ENCODE data around the gene FAM151A.

Gene FAM151A

DNA sequence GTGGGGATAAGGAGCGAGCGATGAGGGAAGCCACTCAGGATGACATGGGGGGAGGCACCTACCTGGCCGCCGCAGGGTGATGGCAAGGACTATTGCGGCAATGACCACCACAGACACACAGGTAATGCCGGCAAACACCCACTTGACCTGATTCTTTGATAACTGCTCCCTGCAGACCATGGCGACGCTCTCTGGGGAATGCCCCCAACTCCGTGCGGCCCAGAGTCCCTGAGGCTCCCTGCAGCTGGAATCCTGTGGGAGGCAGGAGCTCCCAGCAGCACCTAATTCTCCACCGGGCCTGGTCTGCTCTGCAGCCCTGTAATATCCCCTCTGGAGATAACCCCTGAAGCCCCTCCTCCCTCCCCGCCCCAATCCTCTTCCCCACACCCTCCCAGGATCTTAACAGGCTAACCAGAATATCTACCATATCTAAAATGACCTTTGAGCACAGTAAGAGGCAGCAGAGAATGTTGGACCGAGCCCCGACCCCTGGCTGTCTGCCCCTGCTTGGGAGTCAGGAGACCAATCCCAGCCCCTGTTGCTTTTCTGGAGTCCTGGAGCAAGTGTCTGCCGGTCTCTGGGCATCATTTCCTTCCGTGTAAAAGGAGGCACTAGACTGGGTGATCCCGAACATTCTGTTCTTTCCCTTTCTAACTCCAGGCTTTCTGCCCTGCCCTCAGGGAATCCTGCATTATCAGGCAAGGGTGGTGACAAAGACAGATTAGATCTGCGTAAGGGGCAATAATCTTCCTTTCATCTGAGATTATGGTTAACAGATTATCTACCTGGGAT lies at the start of gene FAM151A:
Gene FAM151A, minus strand, starts transcription at position 310 of the 792 bp plus-strand sequence. Its CDS starts 130 bp downstream, at position 180.
- no peak for DNase-seq (ENCODE audit: low spot score)

DNA sequence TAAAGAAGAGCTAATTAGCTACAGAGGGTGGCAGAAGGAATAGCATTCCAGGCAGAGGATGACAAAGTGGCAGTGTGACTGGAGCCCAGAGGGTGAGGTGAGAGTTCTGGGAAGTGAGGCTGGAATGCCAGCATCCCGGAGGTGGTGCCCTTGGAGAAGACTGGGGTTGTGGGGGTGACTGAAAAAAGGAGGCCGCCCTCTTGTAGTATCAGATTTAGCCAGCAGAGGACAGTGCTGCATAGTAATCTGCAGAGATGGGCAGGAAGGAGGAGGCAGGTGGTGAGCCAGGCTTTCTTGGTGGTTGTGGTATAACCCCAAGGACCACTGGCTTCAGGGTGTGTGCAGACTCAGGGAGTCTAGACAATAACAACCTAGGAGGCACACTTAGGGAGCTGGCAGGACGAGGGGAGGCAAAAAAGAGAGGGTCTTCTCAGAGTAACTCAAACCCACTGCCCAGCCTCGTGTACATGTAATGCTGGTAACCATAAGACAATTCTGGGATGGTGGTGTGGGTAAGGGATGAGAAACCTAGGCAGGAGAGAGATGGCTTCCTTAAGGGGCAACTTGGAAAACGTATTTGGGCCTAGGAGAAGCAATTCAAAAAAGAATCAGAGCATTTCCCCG lies 48.8 kb upstream of the FAM151A start:
- DNase-seq (ENCODE audit: low spot score): peak; percentile 72

DNA sequence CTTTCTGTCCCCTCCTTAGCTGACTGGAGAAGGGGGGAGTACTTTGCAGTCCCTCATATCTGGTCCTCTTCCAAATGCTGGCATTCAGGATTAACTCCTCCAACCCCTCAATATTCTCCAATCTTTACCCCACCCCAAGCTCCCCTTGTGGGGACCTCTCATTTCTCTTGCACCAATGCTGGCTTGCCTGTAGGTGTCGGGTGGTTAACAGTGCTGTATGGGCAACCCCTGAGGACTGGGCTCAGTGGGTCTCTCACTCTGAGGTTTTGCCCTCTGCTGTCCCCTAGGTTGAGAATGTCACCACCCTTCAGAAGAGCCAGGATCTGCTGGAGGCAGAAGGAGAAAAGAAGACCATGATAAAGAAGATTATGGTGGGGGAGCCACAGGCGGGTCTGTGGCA lies 45.2 kb upstream of the FAM151A start:
- no peak for DNase-seq (ENCODE audit: low spot score)

DNA sequence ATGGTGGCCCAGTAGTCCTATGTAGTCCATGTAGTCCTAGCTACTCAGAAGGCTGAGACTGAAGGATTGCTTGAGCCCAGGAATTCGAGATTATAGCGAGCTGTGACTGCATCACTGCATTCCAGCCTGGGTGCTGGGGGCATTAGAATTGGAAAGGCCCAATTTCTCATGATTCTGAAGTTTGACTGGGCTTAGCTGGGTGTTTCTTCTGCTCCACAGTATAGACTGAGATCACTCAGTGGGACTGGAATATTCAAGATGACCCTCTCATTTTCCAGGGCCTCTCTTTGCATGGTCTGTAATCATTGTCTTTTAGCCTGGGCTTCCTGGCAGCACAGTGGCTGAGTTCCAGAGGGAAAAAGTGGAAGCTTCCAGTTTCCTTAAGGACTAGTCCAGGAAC lies 44.5 kb upstream of the FAM151A start:
- no peak for DNase-seq (ENCODE audit: low spot score)

DNA sequence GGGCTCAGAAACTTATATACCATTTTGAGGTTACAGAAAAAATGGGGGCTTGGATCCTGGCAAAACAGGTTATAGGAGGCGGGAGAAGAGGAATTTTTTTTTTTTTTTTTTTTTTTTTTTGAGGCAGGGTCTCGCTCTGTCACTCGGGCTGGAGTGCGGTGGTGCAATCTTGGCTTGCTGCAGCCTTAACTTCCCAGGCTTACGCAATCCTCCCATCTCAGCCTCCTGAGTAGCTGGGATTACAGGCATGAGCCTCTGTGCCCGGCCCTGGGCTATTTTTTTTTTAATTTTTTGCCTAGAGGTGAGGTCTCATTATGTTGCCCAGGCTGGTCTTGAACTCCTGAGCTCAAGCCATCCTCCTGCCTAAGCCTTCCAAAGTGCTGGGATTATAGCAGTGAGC lies 43.0 kb upstream of the FAM151A start:
- DNase-seq (ENCODE audit: low spot score): no peak

DNA sequence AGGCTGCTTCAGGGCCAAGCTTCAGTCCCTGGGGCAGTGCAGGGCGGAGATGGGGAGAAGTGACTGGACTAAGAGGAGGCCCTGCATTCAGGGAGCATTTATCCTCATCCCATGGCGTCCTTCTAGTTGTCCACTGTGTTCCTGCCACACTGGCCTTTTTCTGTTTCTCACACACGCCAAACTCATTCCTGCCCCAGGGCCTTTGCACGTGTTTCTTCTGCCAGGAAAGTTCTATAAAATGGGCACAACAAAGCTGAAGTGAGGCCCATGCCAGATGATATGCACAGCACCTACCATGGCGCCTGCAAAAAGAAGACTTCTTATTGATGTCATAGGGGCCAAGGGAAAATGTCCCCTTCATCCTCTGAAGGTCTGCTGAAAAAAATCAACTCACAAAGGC lies 42.5 kb upstream of the FAM151A start:
- DNase-seq (ENCODE audit: low spot score): no peak

GRCh38 chr1:54664364-54664763 lies 41.0 kb upstream of the FAM151A start:
- no peak for DNase-seq (ENCODE audit: low spot score)

- no peak for DNase-seq (ENCODE audit: low spot score)
Observed at GRCh38 chr1:54663725-54664124, 40.4 kb upstream of the FAM151A start.

GRCh38 chr1:54658164-54658913 lies 35.0 kb upstream of the FAM151A start:
- DNase-seq (ENCODE audit: low spot score): no peak

DNA sequence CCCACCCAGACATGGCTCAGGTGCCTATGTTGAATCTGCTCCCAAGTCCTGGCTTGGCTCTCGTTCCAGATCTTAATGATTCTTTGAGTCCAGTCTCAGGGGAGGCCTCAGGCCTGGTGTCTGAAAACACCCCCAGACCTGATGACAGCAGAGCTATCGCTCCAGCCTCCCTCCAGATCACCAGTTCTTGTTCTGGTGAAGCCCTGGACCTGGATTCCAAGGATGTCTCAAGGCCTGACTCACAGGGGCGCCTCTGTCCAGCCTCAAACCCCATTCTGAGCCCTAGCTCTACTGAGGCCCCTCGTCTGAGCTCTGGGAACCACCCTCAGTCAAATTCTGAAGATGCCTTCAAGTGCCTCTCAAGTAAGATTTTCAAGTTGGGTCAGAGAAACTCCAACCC lies 29.7 kb upstream of the FAM151A start:
- peak; percentile 52 for DNase-seq (ENCODE audit: low spot score)

DNA sequence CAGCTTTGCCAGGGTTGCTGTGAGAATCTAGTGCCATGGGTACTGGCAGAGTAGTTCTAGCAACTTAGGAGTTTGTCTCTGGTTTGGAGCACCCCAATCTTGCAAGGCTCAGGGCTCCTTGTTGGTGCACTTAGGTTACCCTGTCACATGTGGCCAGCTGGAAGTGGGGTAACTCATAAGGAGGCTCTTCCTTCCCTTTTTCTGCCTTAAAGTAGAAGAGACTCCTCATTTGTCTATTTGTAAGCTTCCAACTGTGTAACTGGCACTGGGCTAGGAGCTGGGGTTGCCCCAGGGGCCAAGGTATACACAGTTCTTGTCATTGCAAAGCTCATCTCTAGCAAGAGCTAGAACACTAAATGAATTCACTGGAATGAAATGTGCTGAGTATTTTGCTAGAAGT lies 28.8 kb upstream of the FAM151A start:
- no peak for DNase-seq (ENCODE audit: low spot score)

DNA sequence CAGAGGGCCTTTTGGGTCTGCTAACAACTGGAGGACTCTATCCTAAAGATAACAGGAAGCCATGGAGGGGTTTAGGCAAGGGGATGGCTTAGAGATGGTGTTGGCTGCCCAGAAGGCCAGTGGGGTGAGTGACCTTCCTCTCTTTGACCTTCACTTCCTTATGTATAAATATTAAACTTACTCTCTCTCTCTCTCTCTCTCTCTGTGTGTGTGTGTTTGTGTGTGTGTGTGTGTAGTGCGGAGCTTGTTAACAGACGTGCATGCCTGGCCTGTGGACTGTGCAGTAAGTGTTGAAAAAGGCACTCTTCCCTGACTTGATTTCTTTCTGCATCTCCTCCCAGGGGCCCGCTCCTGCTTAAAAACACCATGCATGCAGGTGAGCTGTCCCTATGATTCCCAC lies 28.3 kb upstream of the FAM151A start:
- no peak for DNase-seq (ENCODE audit: low spot score)

GRCh38 chr1:54650417-54650816 lies 27.1 kb upstream of the FAM151A start:
- DNase-seq (ENCODE audit: low spot score): no peak

DNA sequence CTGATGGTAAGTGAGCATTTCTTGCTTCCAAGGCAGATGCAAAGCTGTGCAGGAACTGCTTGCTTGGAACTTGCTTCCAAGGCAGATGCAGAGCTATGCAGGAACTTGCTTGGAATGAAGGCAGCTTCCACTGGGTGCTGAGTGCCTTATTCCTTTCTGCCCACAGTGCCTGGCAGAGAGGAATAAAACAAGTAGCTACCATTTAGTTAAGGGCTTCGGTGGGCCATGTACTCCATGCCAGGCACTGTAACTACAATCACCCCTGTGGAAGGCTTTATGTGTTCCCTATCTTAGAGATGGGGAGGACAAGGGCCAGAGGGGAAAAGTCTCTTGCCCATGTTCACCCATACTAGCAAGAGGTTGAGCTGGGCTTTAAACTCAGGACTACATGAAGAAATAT lies 26.6 kb upstream of the FAM151A start:
- no peak for DNase-seq (ENCODE audit: low spot score)

DNA sequence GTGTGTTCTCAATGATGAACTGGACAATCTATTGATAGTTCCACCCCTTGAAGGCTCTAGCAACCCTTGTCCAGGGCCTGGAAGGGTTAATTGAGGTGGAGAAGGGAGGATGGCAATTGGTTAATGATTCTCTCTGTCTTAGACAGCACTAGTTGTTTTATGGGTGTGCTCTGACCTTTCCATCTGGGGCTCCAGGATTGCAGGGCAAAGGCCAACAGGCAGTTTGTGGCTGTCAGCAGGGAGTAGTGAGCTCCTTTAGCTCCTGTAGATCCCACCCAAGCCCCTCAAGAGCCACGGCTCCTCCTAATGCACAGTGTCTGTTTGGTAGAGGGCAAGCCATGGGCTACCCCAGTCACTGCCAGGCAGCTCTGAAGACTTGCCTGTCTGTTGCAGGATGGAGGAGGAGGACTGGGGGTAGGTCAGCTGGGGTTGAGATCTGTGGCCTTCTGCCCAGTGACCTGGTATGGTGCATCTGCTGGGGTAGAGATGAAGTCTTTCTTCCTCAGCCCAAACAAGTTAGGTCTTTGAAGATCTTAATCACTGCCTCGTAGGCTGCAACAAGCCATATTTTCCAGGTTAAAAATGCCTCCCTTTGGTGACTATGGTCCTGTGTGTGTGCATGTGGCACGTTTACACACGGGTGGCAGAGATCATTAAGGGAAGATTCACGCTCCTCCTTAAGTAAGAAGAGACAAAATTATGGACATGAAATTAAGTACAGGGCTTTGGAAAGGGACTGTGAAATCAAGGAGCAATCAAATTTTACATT lies 26.0 kb upstream of the FAM151A start:
- DNase-seq (ENCODE audit: low spot score): no peak

GRCh38 chr1:54645806-54646676 lies 22.7 kb upstream of the FAM151A start:
- DNase-seq (ENCODE audit: low spot score): peak; percentile 28

DNA sequence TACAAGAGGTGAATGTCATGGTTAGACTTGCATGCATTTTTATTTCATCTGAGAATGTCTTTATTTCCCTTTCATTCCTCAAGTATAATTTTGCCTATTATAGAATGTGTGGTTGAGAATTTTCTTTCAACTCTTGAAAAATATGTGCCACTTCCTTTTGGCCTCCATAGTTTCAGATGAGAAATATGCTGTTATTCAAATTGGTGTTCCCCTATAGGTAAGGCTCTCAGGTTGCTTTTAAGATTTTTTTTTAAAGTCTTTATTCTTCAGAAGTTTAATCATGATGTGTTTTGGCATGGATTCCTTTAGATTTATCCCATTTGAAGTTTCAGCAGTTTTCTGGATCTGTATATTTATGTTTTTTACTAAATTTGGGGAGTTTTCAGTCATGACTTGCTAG lies 20.4 kb upstream of the FAM151A start:
- no peak for DNase-seq (ENCODE audit: low spot score)

- no peak for DNase-seq (ENCODE audit: low spot score)
Observed at GRCh38 chr1:54640863-54641836, 17.8 kb upstream of the FAM151A start, which contains the start of gene MROH7. Gene MROH7, plus strand, starts transcription at chr1:54641786. Its CDS starts 11,141 bp downstream, at chr1:54652927.

GRCh38 chr1:54640361-54640760 lies 17.0 kb upstream of the FAM151A start:
- DNase-seq (ENCODE audit: low spot score): no peak
